Fibroblast of lung (primary cell): ENCODE measurements around the gene LOXL3. TPM values are rescaled to one million over a fixed set of nuclear protein-coding genes. Genes with fewer than 3 reads are reported as not detected.

Experiments
- DNase-seq, 2 donors: peaks; one replicate each; pipeline versions ENCODE4 v3.0.0 to v3.0.0-alpha.2; 2010; ENCODE audit warnings: low read depth in 2 of 2
- H2AFZ ChIP-seq: 2 replicates; pipeline ENCODE4 v1.5.1; 2012; ENCODE audit warnings: low read length, control low read depth, inconsistent platforms
- H3K27ac ChIP-seq: 2 replicates; pipeline ENCODE4 v1.5.1; 2011; ENCODE audit warnings: low read length, control low read depth; ENCODE audit not compliant: insufficient read depth
- H3K27me3 ChIP-seq: 2 replicates; pipeline ENCODE4 v1.5.1; 2011; ENCODE audit warnings: mild to moderate bottlenecking, low read length; ENCODE audit not compliant: control insufficient read depth, insufficient read depth
- H3K36me3 ChIP-seq: 2 replicates; pipeline ENCODE4 v1.5.1; 2011; ENCODE audit warnings: low read length; ENCODE audit not compliant: control insufficient read depth, insufficient read depth
- H3K4me1 ChIP-seq: 2 replicates; pipeline ENCODE4 v1.5.1; 2011; ENCODE audit warnings: low read length; ENCODE audit not compliant: control insufficient read depth, insufficient read depth; ENCODE audit errors: extremely low read depth
- H3K4me2 ChIP-seq: 2 replicates; pipeline ENCODE4 v1.5.1; 2011; ENCODE audit warnings: low read length, control low read depth; ENCODE audit not compliant: insufficient read depth; ENCODE audit errors: extremely low read depth
- H3K4me3 ChIP-seq, 4 experiments: fragments of 200-600 bp in 1 of 4; sonication (generic) in 1 of 4; replicated peaks in 1 of 4; 2 replicates each; pipeline ENCODE4 v1.5.1; 2011 to 2016; ENCODE audit warnings: low read length in 4 of 4, low read depth in 3 of 4, mild to moderate bottlenecking in 3 of 4, control low read depth in 2 of 4, inconsistent platforms in 1 of 4, mixed read lengths in 1 of 4; ENCODE audit not compliant: insufficient read depth in 1 of 4; ENCODE audit errors: control extremely low read depth in 1 of 4
- H3K79me2 ChIP-seq: 2 replicates; pipeline ENCODE4 v1.5.1; 2012; ENCODE audit warnings: mild to moderate bottlenecking, low read length, inconsistent platforms; ENCODE audit not compliant: control insufficient read depth, insufficient read depth
- H3K9ac ChIP-seq: 2 replicates; pipeline ENCODE4 v1.5.1; 2011; ENCODE audit warnings: mild to moderate bottlenecking, low read length, control low read depth; ENCODE audit not compliant: insufficient read depth
- H3K9me3 ChIP-seq: 2 replicates; pipeline ENCODE4 v1.5.1; 2012; ENCODE audit warnings: low read depth, low read length; ENCODE audit not compliant: control insufficient read depth, insufficient read depth
- H4K20me1 ChIP-seq: 2 replicates; pipeline ENCODE4 v1.5.1; 2011; ENCODE audit warnings: low read length; ENCODE audit not compliant: control insufficient read depth, insufficient read depth; ENCODE audit errors: extremely low read depth
- EZH2 ChIP-seq: IDR thresholded peaks from 2 replicates; pipeline ENCODE4 v1.5.1; 2012; ENCODE audit warnings: low read length, control low read depth, mild to moderate bottlenecking; ENCODE audit errors: missing control alignments
- polyA plus RNA-seq, 2 donors: library from polyadenylated mRNA; depleted of rRNA in 1 of 2; stranded (reverse) in 1 of 2; unstranded in 1 of 2; fragments of >200 nt; gene quantifications; 2 replicates each; pipeline ENCODE4 v1.2.1, GENCODE V29; 2011 to 2012; ENCODE audit warnings: missing spikeins in 1 of 2
- total RNA-seq: library from RNA; depleted of rRNA; stranded (reverse); fragments of >200 nt; gene quantifications from 2 replicates; pipeline ENCODE4 v1.2.1, GENCODE V29; 2014
- TF ChIP-seq, protein P1 (sequence below), 2 donors: IDR thresholded peaks in 1 of 2; conservative IDR thresholded peaks in 1 of 2; 1 replicate in 1 of 2; 2 replicates in 1 of 2; pipeline ENCODE4 v1.5.1; 2011 to 2012; ENCODE audit warnings: low read length in 2 of 2, control low read depth in 1 of 2, inconsistent platforms in 1 of 2, low read depth in 1 of 2, mild to moderate bottlenecking in 1 of 2

LOXL3 gene
- total and polyA plus RNA-seq, 2 donors (not counting 1 experiment from before 2014, with no cell fraction given), result 20.6 to 26.4 TPM

DNA sequence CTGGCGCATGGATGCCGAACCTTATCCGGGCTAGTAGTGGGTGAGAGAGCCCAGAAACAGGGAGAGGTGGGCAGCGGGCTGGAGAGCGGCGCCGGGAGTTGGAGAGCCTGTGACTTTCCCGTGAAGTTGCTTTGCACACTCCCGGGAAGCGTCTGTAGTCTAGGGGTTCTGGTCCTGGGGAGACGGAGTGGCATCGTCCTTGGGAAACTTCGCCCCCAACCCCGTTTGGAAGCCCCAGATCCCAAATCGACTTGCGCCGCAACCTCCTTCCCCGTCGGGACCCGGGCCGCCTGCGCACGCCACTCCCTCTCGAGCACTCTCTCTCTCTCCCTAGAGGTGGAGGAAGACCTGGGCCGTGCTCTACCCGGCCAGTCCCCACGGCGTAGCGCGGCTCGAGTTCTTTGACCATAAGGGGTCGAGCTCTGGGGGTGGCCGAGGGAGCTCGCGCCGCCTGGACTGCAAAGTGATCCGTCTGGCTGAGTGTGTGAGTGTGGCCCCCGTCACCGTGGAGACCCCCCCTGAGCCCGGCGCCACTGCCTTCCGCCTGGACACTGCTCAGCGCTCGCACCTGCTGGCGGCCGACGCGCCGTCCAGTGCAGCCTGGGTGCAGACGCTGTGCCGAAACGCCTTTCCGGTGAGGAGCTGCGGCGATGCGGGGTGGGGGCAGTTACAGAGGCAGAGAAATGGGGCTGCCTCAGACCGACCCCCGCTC, 1.2 kb upstream of the LOXL3 start:
- peak overlapping the region; percentile 52 for H3K27ac ChIP-seq
- peak; percentile 31 to 53 for DNase-seq
- H3K4me2 ChIP-seq, result peak overlapping the region; percentile 85
- peak overlapping the region; percentile 35 for H3K9ac ChIP-seq
- no peaks in the 10 kb centered on the region for H4K20me1 ChIP-seq
- H2AFZ ChIP-seq, result peak overlapping the region; percentile 82
- peaks cover 3% of the 10 kb centered on the region for H3K79me2 ChIP-seq
- peaks cover 4% of the 10 kb centered on the region for H3K36me3 ChIP-seq
- peak overlapping the region; percentile 52 to 98 (median 74) for H3K4me3 ChIP-seq
- H3K4me1 ChIP-seq, result peaks cover 4% of the 10 kb centered on the region
- no peaks in the 10 kb centered on the region for H3K27me3 ChIP-seq
- no peaks in the 10 kb centered on the region for H3K9me3 ChIP-seq
- TF ChIP-seq, protein P1, sequence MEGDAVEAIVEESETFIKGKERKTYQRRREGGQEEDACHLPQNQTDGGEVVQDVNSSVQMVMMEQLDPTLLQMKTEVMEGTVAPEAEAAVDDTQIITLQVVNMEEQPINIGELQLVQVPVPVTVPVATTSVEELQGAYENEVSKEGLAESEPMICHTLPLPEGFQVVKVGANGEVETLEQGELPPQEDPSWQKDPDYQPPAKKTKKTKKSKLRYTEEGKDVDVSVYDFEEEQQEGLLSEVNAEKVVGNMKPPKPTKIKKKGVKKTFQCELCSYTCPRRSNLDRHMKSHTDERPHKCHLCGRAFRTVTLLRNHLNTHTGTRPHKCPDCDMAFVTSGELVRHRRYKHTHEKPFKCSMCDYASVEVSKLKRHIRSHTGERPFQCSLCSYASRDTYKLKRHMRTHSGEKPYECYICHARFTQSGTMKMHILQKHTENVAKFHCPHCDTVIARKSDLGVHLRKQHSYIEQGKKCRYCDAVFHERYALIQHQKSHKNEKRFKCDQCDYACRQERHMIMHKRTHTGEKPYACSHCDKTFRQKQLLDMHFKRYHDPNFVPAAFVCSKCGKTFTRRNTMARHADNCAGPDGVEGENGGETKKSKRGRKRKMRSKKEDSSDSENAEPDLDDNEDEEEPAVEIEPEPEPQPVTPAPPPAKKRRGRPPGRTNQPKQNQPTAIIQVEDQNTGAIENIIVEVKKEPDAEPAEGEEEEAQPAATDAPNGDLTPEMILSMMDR (conservative IDR thresholded peaks at IDR 0.05 in 1 of 2, IDR thresholded peaks at IDR 0.05 in 1 of 2; ENCODE audit: low read depth in 1 of 2, low read length in 2 of 2), result no peak
- TF ChIP-seq EZH2, result no peak

DNA sequence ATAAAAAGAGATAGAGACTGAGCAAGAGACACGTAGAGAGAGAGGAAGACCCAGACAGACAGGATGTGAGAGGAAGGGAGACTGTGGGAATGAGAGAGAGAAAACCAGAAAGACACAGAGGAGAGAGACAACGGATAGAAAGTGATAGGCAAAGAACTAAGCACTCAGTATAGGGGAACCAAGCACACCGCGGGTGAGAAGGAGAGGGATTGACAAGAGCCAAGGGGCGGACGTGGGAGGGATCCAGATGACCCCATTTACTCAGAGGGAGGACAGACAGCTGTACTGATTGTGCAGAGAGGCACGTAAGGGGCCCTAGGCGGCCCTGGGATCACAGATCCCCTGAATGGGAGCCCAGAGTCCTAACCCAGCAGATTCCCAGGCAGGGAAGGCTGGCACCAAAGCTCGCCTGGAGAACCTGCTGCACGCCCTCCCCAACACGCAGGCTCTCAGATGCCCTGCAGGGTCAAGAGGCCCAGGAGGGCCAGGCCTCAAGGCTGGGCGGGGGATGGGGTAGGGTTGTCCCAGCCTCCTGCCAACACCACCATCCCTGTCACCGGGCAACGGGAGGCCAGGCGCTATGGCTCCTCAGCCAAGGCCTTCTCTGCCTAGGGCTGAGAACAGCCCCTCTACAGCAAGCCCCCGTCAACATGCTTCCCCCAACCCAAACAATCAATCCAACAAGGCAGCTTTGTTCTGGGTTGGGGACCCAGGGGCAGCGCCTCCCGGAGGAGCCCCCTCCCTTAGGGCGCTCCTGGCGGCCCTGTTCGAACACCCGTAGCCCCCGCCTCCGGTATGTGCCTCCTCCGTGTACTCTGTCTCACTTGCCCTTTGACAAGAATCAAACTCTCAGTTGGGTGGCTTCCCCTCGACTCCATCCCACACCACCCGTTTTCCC, 579 bp downstream of the LOXL3 start:
- Histone ChIP-seq H3K4me3 (peak overlapping the region; percentile 52 to 98 (median 64)), H3K27ac (peak overlapping the region; percentile 24), H3K27me3 (no peaks in the 10 kb centered on the region), H3K9ac (peak overlapping the region; percentile 4), H3K79me2 (peaks cover 3% of the 10 kb centered on the region), H3K4me2 (peak overlapping the region; percentile 84), H4K20me1 (no peaks in the 10 kb centered on the region), H2AFZ (peak overlapping the region; percentile 21), H3K36me3 (peaks cover 4% of the 10 kb centered on the region), H3K9me3 (no peaks in the 10 kb centered on the region), H3K4me1 (peaks cover 7% of the 10 kb centered on the region)
- TF ChIP-seq, protein P1 (conservative IDR thresholded peaks at IDR 0.05 in 1 of 2, IDR thresholded peaks at IDR 0.05 in 1 of 2; ENCODE audit: low read depth in 1 of 2, low read length in 2 of 2), result no peak
- no peak for TF ChIP-seq EZH2
- DNase-seq, result no peak
